ENCODE data around the gene DOCK1.

DNA sequence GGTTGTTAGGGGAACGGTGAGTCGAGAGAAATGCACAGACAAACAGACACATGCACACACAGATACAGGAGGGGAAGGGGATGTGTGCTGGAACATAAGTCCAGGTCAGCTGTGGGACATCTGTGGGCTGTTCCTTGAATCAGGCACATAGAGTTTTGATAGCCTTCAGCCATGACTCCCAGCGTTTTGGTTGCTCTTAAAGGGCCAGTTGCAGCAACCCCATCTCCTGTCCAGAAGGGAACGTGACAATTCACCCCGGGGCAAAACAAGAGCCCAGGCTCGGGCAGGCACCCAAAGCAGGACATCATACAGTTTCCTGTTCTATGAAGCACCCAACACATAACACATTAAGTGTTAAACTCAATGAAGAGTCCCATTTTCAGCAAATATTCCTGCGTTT lies 281.6 kb downstream of the DOCK1 start:
- TF ChIP-seq GATA2 (IDR thresholded peaks at IDR 0.05; ENCODE audit: low read depth, low read length) (no peak), GATA3 (IDR thresholded peaks at IDR 0.05; ENCODE audit: low read depth, low read length) (no peak)
